NK-92 treated with Interleukin-12 subunit alpha and Interleukin-12 subunit beta, amount 100 ng/mL, for 24 hours (cell line): ENCODE measurements around the gene CLCN4.

ENCODE experiments used
- DNase-seq: peaks from one replicate; lab custom pipeline; 2025; lab: John Stamatoyannopoulos, UW

The CLCN4 gene

GRCh38 chrX:10244915-10245622 is 88.3 kb downstream of the CLCN4 start:
- DNase-seq = no peak

DNA sequence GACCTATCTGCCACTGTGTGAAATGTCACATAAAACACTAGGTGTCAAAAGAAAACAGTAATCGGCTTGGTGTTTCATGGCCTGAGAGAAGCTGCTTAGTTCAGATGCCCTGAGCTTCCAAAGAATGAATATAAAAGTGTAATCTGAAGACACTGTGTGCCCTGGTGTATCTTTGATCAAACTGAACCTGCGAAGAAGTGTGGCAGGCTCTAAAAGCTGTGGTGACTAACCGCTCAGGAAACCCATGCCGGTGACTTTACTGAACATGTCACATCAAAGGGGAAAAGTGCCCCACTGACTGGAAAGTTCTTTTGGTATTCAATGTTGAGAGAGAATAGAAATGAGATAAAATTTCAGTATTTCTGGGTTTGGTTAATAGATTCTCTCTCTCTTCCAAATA is 89.1 kb downstream of the CLCN4 start:
- no peak for DNase-seq

DNA sequence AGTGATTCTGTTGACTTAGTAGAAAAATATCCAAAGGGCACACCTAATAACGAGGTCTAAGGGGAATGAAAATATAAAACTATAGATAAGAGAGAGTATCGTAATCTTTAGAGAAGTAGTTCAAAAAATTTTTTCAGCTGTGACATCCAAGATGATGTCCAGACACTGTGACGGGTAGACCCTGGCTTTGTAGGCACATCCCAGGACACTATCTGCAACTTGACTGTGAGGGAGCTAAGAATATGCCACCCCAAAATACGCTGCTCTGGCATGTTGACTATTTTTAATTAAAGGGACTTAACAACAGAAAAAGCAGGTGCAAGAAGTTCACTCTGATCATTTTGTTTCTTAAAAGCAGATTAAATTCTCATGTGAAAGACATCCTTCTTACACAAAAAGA is 89.5 kb downstream of the CLCN4 start:
- DNase-seq = no peak

DNA sequence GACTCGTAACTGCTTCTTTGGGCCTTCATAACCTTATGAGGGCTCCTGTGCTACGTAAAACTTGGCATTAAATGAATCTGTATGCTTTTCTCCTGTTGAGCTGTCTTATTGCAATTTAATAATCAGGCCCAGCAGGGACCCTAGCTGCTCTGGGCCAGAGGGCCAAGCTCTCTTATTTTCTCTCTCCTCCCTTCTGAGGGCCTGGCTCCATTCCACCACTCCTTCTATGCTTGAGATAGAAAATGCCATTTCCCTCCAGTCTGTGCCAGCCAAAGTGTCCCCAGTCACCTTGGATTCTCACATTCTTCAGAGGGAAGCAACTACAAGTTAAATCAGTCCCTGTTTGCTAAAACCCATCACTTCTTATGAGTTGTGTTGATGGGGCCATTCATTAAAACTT is 90.1 kb downstream of the CLCN4 start:
- DNase-seq = no peak

DNA sequence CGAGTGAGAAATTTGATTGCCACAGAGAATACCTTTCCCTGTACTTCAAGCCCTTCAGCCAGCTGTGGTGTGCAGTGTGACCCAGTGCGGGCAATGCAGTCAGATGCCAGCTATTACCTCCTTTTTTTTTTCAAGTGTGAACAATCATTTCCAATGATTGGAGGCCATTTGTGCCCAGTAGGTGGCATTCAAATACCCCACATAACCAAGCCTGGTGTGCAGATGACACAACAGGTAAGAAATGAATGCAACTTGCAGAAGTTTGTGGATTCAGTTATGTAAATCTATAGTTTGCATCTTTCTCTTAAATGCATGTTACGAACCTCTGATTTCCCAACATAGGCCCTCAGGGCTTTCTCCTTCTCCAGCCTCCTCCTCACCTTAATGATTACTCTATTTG is 98.0 kb downstream of the CLCN4 start:
- no peak for DNase-seq

DNA sequence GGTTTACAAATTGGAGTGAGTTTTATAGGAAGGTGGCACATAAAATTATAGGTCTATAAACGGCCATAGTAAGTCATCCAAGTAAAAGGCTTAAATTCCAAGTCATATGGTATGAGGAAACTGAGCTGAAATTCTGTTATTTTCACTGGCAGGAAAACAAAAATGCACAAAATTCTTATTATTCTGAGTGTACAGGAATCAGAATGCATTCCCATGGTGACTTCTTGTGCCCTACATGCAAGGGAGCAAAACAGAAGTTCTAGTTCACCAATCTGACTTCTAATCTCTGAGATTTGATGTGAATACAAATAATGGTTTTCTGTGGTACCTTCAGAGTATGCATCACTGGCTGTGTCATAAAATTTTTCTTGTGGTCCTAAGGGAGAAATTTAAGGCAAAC is 102.9 kb downstream of the CLCN4 start:
- DNase-seq = no peak

DNA sequence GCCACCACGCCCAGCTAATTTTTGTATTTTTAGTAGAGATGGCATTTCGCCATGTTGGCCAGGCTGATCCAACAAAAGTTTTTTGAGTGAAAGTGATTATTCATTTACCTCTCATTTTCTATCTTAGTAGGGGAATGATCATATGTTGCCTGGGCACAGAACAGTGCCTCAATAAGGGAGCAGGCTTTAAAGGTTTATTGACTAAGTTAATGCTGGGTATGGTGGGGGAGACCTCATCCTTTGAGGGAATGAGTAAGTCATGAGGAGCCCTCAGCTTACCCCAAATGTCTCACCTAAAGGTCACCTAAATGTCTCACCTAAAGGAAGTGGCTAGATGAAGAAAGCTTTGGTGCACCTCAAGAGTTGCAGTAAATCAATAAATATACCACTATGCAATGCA is 109.0 kb downstream of the CLCN4 start:
- peak; percentile 1 for DNase-seq

- DNase-seq = no peak
Observed at GRCh38 chrX:10278716-10279115, 121.9 kb downstream of the CLCN4 start.

- DNase-seq = no peak
Observed at GRCh38 chrX:10280071-10280470, 123.3 kb downstream of the CLCN4 start.

DNA sequence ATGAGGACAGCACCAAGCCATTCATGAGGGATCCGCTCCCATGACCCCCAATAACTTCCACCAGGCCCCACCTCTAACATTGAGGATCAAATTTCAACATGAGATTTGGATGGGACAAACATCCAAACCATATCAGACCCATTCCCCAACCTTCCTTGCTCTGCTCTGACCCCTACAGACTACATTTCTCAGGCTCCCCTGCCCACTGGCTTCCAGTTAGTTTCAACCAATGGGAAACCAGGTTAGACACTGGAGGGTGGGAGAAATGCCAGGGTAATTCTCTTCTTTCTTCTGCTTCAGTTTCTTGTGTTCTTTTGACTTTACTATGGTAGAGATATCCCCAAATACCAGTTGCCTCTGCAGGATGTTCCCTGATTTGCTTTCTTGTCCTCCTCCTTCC is 125.7 kb downstream of the CLCN4 start:
- no peak for DNase-seq

GRCh38 chrX:10286195-10286594 is 129.4 kb downstream of the CLCN4 start:
- DNase-seq = no peak
